IMR-90 (cell line): ENCODE data around the gene BRDT. TPM values are rescaled to one million over a fixed set of nuclear protein-coding genes. Genes with fewer than 3 reads are reported as not detected.
A peak's percentile ranks its signal among the peaks of the same experiment; 100 is the strongest.

ENCODE experiments used
- ATAC-seq: fragments of 200-7000 bp; cut with Tn5 transposase; 2 replicates; pipeline ENCODE4 v1.9.1; 2020; ENCODE audit warnings: low read depth, mild to moderate bottlenecking, moderate library complexity
- BruUV-seq: library from RNA; stranded (reverse); fragments of 400-500 nt; replicated peaks from 2 replicates; lab custom pipeline; 2021; lab: Mats Ljungman, UMichigan
- CTCF ChIA-PET: fragments of 300-600 bp; formaldehyde crosslinking; extraction: SDS; loops from one replicate; lab custom pipeline; 2021; ENCODE audit warnings: antibody characterized with exemption; lab: Yijun Ruan, JAX
- POLR2A ChIA-PET: fragments of 300-600 bp; sonication (Branson Sonifier 250); formaldehyde crosslinking; loops from one replicate; lab custom pipeline; 2022; ENCODE audit warnings: antibody characterized with exemption; ENCODE audit not compliant: unreplicated experiment; lab: Charles Lee
- DNase-seq: peaks from one replicate; pipeline ENCODE4 v3.0.0; 2013
- H2AFZ ChIP-seq: replicated peaks from 2 replicates; pipeline ENCODE3; 2013; ENCODE audit warnings: low read length, mild to moderate bottlenecking; ENCODE audit not compliant: poor library complexity
- H2AK5ac ChIP-seq: 2 replicates; pipeline ENCODE4 v1.6.1; 2013; ENCODE audit warnings: low read depth, low read length, inconsistent platforms
- H2AK9ac ChIP-seq: replicated peaks from 2 replicates; pipeline ENCODE3; 2013; ENCODE audit warnings: mild to moderate bottlenecking, low read depth, low read length, moderate library complexity; ENCODE audit not compliant: poor library complexity
- H2BK120ac ChIP-seq: 2 replicates; pipeline ENCODE4 v1.6.1; 2013; ENCODE audit warnings: low read depth, low read length, inconsistent platforms
- H2BK15ac ChIP-seq: 3 replicates; pipeline ENCODE4 v1.6.1; 2013; ENCODE audit warnings: low read depth, low read length, inconsistent platforms
- H2BK20ac ChIP-seq: 2 replicates; pipeline ENCODE4 v1.6.1; 2013; ENCODE audit warnings: low read depth, mild to moderate bottlenecking, inconsistent platforms, low read length, moderate library complexity
- H2BK5ac ChIP-seq: 2 replicates; pipeline ENCODE4 v1.6.1; 2013; ENCODE audit warnings: mild to moderate bottlenecking, low read depth, low read length, inconsistent platforms; ENCODE audit not compliant: poor library complexity, severe bottlenecking
- H3K14ac ChIP-seq: replicated peaks from 2 replicates; pipeline ENCODE4 v1.6.1; 2013; ENCODE audit warnings: low read depth, low read length, inconsistent platforms
- H3K18ac ChIP-seq: 2 replicates; pipeline ENCODE4 v1.6.1; 2013; ENCODE audit warnings: low read depth, low read length, control low read depth
- H3K23ac ChIP-seq: 2 replicates; pipeline ENCODE4 v1.6.1; 2013; ENCODE audit warnings: low read depth, low read length, inconsistent platforms
- H3K27ac ChIP-seq: 2 replicates; pipeline ENCODE4 v1.5.1; 2013; ENCODE audit warnings: mild to moderate bottlenecking, control low read depth, low read length; ENCODE audit not compliant: insufficient read depth
- H3K27me3 ChIP-seq: 2 replicates; pipeline ENCODE4 v1.6.1; 2013; ENCODE audit warnings: low read length; ENCODE audit not compliant: control insufficient read depth, insufficient read depth
- H3K36me3 ChIP-seq: 2 replicates; pipeline ENCODE4 v1.6.1; 2013; ENCODE audit warnings: low read length, mixed read lengths; ENCODE audit not compliant: control insufficient read depth, insufficient read depth
- H3K4ac ChIP-seq: 2 replicates; pipeline ENCODE4 v1.6.1; 2013; ENCODE audit warnings: low read depth, low read length, inconsistent platforms
- H3K4me1 ChIP-seq: 2 replicates; pipeline ENCODE4 v1.6.1; 2013; ENCODE audit warnings: low read length, mixed read lengths; ENCODE audit not compliant: control insufficient read depth, insufficient read depth
- H3K4me2 ChIP-seq: 2 replicates; pipeline ENCODE4 v1.6.1; 2013; ENCODE audit warnings: low read depth, mild to moderate bottlenecking, control low read depth, low read length, moderate library complexity
- H3K4me3 ChIP-seq: 2 replicates; pipeline ENCODE4 v1.5.1; 2013; ENCODE audit warnings: low read depth, mild to moderate bottlenecking, control low read depth, low read length, moderate library complexity; ENCODE audit not compliant: insufficient read depth
- H3K56ac ChIP-seq: 2 replicates; pipeline ENCODE4 v1.6.1; 2013; ENCODE audit warnings: low read length, inconsistent platforms; ENCODE audit not compliant: insufficient read depth; ENCODE audit errors: extremely low read depth
- H3K79me1 ChIP-seq, 2 experiments: 2 replicates each; pipeline ENCODE4 v1.6.1; 2013; ENCODE audit warnings: low read length in 2 of 2, inconsistent platforms in 1 of 2, low read depth in 1 of 2
- H3K9ac ChIP-seq: 2 replicates; pipeline ENCODE4 v1.6.1; 2013; ENCODE audit warnings: low read depth, low read length, control low read depth
- H3K9me1 ChIP-seq: 2 replicates; pipeline ENCODE4 v1.6.1; 2013; ENCODE audit warnings: low read length, inconsistent platforms; ENCODE audit not compliant: insufficient read depth
- H3K9me3 ChIP-seq: 2 replicates; pipeline ENCODE4 v1.6.1; 2013; ENCODE audit warnings: low read length; ENCODE audit not compliant: control insufficient read depth, insufficient read depth
- H4K20me1 ChIP-seq: 2 replicates; pipeline ENCODE4 v1.6.1; 2013; ENCODE audit warnings: low read length, inconsistent platforms; ENCODE audit not compliant: insufficient read depth
- H4K5ac ChIP-seq: 2 replicates; pipeline ENCODE4 v1.6.1; 2013; ENCODE audit warnings: mild to moderate bottlenecking, low read depth, low read length, control low read depth
- H4K8ac ChIP-seq, 2 experiments: 2 replicates each; pipeline ENCODE4 v1.6.1; 2013; ENCODE audit warnings: low read depth in 2 of 2, low read length in 2 of 2, control low read depth in 1 of 2, inconsistent platforms in 1 of 2
- H4K91ac ChIP-seq: 2 replicates; pipeline ENCODE4 v1.6.1; 2013; ENCODE audit warnings: low read depth, low read length, inconsistent platforms; ENCODE audit not compliant: insufficient read depth
- BHLHE40 ChIP-seq: fragments of 150-350 bp; IDR thresholded peaks from 2 replicates; pipeline ENCODE4 v1.6.1; 2016; ENCODE audit warnings: mild to moderate bottlenecking, low read depth, low read length
- CEBPB ChIP-seq: IDR thresholded peaks from 2 replicates; pipeline ENCODE4 v1.6.1; 2012; ENCODE audit warnings: low read depth, low read length, improper control_type of control experiment
- CHD1 ChIP-seq: IDR thresholded peaks from 2 replicates; pipeline ENCODE4 v1.6.1; 2012; ENCODE audit warnings: low read depth, low read length, improper control_type of control experiment
- ELK1 ChIP-seq: fragments of 150-350 bp; IDR thresholded peaks from 2 replicates; pipeline ENCODE4 v1.6.1; 2016; ENCODE audit warnings: low read depth, mild to moderate bottlenecking, low read length, moderate library complexity, borderline replicate concordance
- FOS ChIP-seq: fragments of 150-350 bp; IDR thresholded peaks from 2 replicates; pipeline ENCODE4 v1.6.1; 2016; ENCODE audit warnings: low read depth, low read length
- MAFK ChIP-seq: IDR thresholded peaks from 2 replicates; pipeline ENCODE4 v1.6.1; 2012; ENCODE audit warnings: low read depth, low read length, improper control_type of control experiment
- MAZ ChIP-seq: IDR thresholded peaks from 2 replicates; pipeline ENCODE4 v1.6.1; 2012; ENCODE audit warnings: low read depth, mild to moderate bottlenecking, low read length, improper control_type of control experiment, moderate library complexity, borderline replicate concordance
- MXI1 ChIP-seq: IDR thresholded peaks from 2 replicates; pipeline ENCODE4 v1.6.1; 2012; ENCODE audit warnings: low read depth, mild to moderate bottlenecking, low read length, moderate library complexity, borderline replicate concordance
- RAD21 ChIP-seq: IDR thresholded peaks from 2 replicates; pipeline ENCODE4 v1.6.1; 2012; ENCODE audit warnings: low read length, improper control_type of control experiment
- RCOR1 ChIP-seq: IDR thresholded peaks from 2 replicates; pipeline ENCODE4 v1.6.1; 2012; ENCODE audit warnings: mild to moderate bottlenecking, low read length, improper control_type of control experiment; ENCODE audit not compliant: insufficient replicate concordance
- RFX5 ChIP-seq: IDR thresholded peaks from 2 replicates; pipeline ENCODE4 v1.8.0; 2012; ENCODE audit warnings: low read depth, mild to moderate bottlenecking, low read length, moderate library complexity
- SMC3 ChIP-seq: fragments of 150-350 bp; IDR thresholded peaks from 2 replicates; pipeline ENCODE4 v1.6.1; 2016; ENCODE audit warnings: low read depth, mild to moderate bottlenecking, antibody characterized with exemption, low read length, moderate library complexity
- USF2 ChIP-seq: fragments of 150-350 bp; IDR thresholded peaks from 2 replicates; pipeline ENCODE4 v1.6.1; 2017; ENCODE audit warnings: mild to moderate bottlenecking, antibody characterized with exemption, low read length, low read depth
- WGBS, 2 experiments: methylation state at CpG; one replicate each; pipeline versions ENCODE4 v1.1.5 to v1.1.7; 2013; ENCODE audit warnings: missing lambda C conversion rate in 2 of 2; ENCODE audit not compliant: insufficient read length in 1 of 2; ENCODE audit errors: extremely low coverage in 2 of 2; 5-methylcytosine and 5-hydroxymethylcytosine counted together
- dilution Hi-C: fragments of 300-500 bp; cut with HindIII; formaldehyde crosslinking; loops from one replicate; pipeline ENCODE4 v1.14.3; 2018; ENCODE audit warnings: low sequenced_read_pairs; ENCODE audit not compliant: unreplicated experiment
- in situ Hi-C: fragments of 300-500 bp; cut with MboI; formaldehyde crosslinking; loops from 3 replicates; pipeline ENCODE4 v1.14.3; 2019; ENCODE audit warnings: low sequenced_read_pairs, inconsistent platforms, mixed read lengths
- intact Hi-C: fragments of 100-400 bp; cut with micrococcal nuclease; formaldehyde crosslinking; loops from 2 replicates; pipeline ENCODE4 v1.10.0; 2022
- polyA plus RNA-seq, 3 experiments: library from polyadenylated mRNA; depleted of rRNA; stranded (reverse); fragments of >200 nt; gene quantifications; 2 replicates each; pipeline ENCODE4 v1.2.3, GENCODE V29; 2012; ENCODE audit warnings: low replicate concordance in 1 of 3
- total RNA-seq: library from RNA; depleted of rRNA; stranded (reverse); fragments of >200 nt; gene quantifications from 2 replicates; pipeline ENCODE4 v1.2.3, GENCODE V29; 2012

Gene BRDT
- total and polyA plus RNA-seq, 2 of the 4 experiments (the other 2 are of a cell fraction), result not detected

- peak; percentile 4 for DNase-seq
- ChIA-PET CTCF (no interaction called here), POLR2A (no interaction called here)
- Histone ChIP-seq H2AFZ (peak overlapping the region; percentile 95), H3K9ac (peak overlapping the region; percentile 64), H3K9me3 (no peaks in the 10 kb centered on the region), H2BK5ac (peak overlapping the region; percentile 3), H3K4me1 (peaks cover 6% of the 10 kb centered on the region), H2BK15ac (no peak overlapping the region), H3K18ac (peak overlapping the region; percentile 16; the same call in 1 of the 2 replicates), H4K20me1 (no peaks in the 10 kb centered on the region), H4K5ac (peak overlapping the region; percentile 49; the same call in 1 of the 2 replicates), H3K27ac (no peak overlapping the region), H3K4ac (peak overlapping the region; percentile 1; the same call in 1 of the 2 replicates), H3K27me3 (no peaks in the 10 kb centered on the region), H3K36me3 (no peaks in the 10 kb centered on the region), H2BK20ac (no peak overlapping the region), H3K56ac (peak overlapping the region; percentile 2; the same call in 1 of the 2 replicates), H3K23ac (peak overlapping the region; percentile 66; the same call in 1 of the 2 replicates), H2AK9ac (no peak overlapping the region), H3K79me1 (no peaks in the 10 kb centered on the region; a peak in 1 of 4 replicates), H3K9me1 (peaks cover 4% of the 10 kb centered on the region; the same call in 1 of the 2 replicates), H2AK5ac (0 out of 2 replicates have a peak overlapping the region, but pooled peaks have one; percentile 29), H4K8ac (peak overlapping the region; percentile 4 to 79; a peak in 3 of 4 replicates), H3K4me3 (peak overlapping the region; percentile 76), H2BK120ac (peak overlapping the region; percentile 6; the same call in 1 of the 2 replicates), H4K91ac (peak overlapping the region; percentile 3; the same call in 1 of the 2 replicates), H3K14ac (peak overlapping the region; percentile 31), H3K4me2 (peak overlapping the region; percentile 75)
- no peak for ATAC-seq
- intact Hi-C loops, result no loop called here
- 58% methylated on average over 16 of the region's 31 CpGs; no CpG with 5 or more reads in 1 of the 2 experiments for WGBS, 2 experiments
- in situ Hi-C loops, result no loop called here
- dilution Hi-C loops, result no loop called here
- TF ChIP-seq MAFK (no peak), CEBPB (no peak), CHD1 (no peak), USF2 (no peak), RAD21 (no peak), RCOR1 (no peak), RFX5 (no peak), SMC3 (no peak), MXI1 (no peak), BHLHE40 (no peak), ELK1 (no peak), MAZ (no peak), FOS (no peak)
- BruUV-seq, result no TSS peak
Measured at GRCh38 chr1:92029241-92029922, 80.2 kb downstream of the BRDT start.
